Neural progenitor cell (in vitro differentiated cells): ENCODE measurements around the gene PSMD3. TPM values are rescaled to one million over a fixed set of nuclear protein-coding genes. Genes with fewer than 3 reads are reported as not detected.

Experiments used
- DNase-seq: peaks from one replicate; pipeline ENCODE4 v3.0.0-alpha.2; 2016; ENCODE audit warnings: low spot score
- H2AFZ ChIP-seq: fragments of 200-600 bp; sonication (generic); replicated peaks from 2 replicates; pipeline ENCODE4 v1.6.1; 2016; ENCODE audit warnings: antibody characterized with exemption
- H3F3A ChIP-seq: fragments of 200-600 bp; sonication (generic); 2 replicates; pipeline ENCODE4 v1.6.1; 2016; ENCODE audit warnings: antibody characterized with exemption, low read depth
- H3K27ac ChIP-seq: fragments of 200-600 bp; sonication (generic); 2 replicates; pipeline ENCODE4 v1.5.1; 2016; ENCODE audit warnings: mild to moderate bottlenecking
- H3K27me3 ChIP-seq: fragments of 200-600 bp; sonication (generic); 2 replicates; pipeline ENCODE4 v1.6.1; 2016; ENCODE audit warnings: mild to moderate bottlenecking, moderate library complexity
- H3K36me3 ChIP-seq: fragments of 200-600 bp; sonication (generic); 2 replicates; pipeline ENCODE4 v1.5.1; 2016
- H3K4me1 ChIP-seq: fragments of 200-600 bp; sonication (generic); 2 replicates; pipeline ENCODE4 v1.6.1; 2016; ENCODE audit warnings: mixed run types
- H3K4me2 ChIP-seq: fragments of 200-600 bp; sonication (generic); 2 replicates; pipeline ENCODE4 v1.6.1; 2016
- H3K4me3 ChIP-seq: fragments of 200-600 bp; sonication (generic); 2 replicates; pipeline ENCODE4 v1.5.1; 2016
- H3K79me2 ChIP-seq: fragments of 200-600 bp; sonication (generic); 2 replicates; pipeline ENCODE4 v1.6.1; 2016; ENCODE audit warnings: low read depth
- H3K9ac ChIP-seq: fragments of 200-600 bp; sonication (generic); 2 replicates; pipeline ENCODE4 v1.6.1; 2016
- H3K9me3 ChIP-seq: fragments of 200-600 bp; sonication (generic); 2 replicates; pipeline ENCODE4 v1.5.1; 2016; ENCODE audit warnings: low read depth
- H4K20me1 ChIP-seq: fragments of 200-600 bp; sonication (generic); 2 replicates; pipeline ENCODE4 v1.6.1; 2016; ENCODE audit warnings: low read depth
- H3K27ac Mint-ChIP-seq: 3 replicates; pipeline ENCODE4 v1.8.0; 2021; ENCODE audit warnings: mixed read lengths
- H3K27me3 Mint-ChIP-seq: 2 replicates; pipeline ENCODE4 v1.8.0; 2022; ENCODE audit warnings: low read depth, mild to moderate bottlenecking, inconsistent platforms, moderate library complexity, mixed read lengths; ENCODE audit not compliant: insufficient read depth
- H3K36me3 Mint-ChIP-seq: 3 replicates; pipeline ENCODE4 v1.8.0; 2021; ENCODE audit warnings: mixed read lengths
- H3K4me1 Mint-ChIP-seq: 3 replicates; pipeline ENCODE4 v1.8.0; 2021; ENCODE audit warnings: mixed read lengths
- H3K4me3 Mint-ChIP-seq: 3 replicates; pipeline ENCODE4 v1.8.0; 2021; ENCODE audit warnings: mild to moderate bottlenecking, moderate library complexity, mixed read lengths
- H3K9me3 Mint-ChIP-seq: 3 replicates; pipeline ENCODE4 v1.8.0; 2020; ENCODE audit warnings: mixed read lengths
- EZH2 ChIP-seq: fragments of 200-600 bp; sonication (generic); IDR thresholded peaks from 2 replicates; pipeline ENCODE4 v1.6.1; 2017; ENCODE audit warnings: antibody characterized with exemption, mild to moderate bottlenecking, moderate library complexity
- EZH2phosphoT487 ChIP-seq: fragments of 200-600 bp; sonication (generic); IDR thresholded peaks from 2 replicates; pipeline ENCODE4 v1.6.1; 2017; ENCODE audit warnings: antibody characterized with exemption
- total RNA-seq: library from RNA; depleted of rRNA; stranded (reverse); fragments of >200 nt; gene quantifications from 2 replicates; pipeline ENCODE4 v1.2.3, GENCODE V29; 2015; ENCODE audit warnings: low replicate concordance
- TF ChIP-seq, protein P1 (sequence below): fragments of 200-600 bp; sonication (generic); IDR thresholded peaks from 2 replicates; pipeline ENCODE4 v1.5.1; 2017; ENCODE audit warnings: antibody characterized with exemption, mild to moderate bottlenecking

The PSMD3 gene
- 71.6 and 131 TPM in 2 replicates for total RNA-seq

DNA sequence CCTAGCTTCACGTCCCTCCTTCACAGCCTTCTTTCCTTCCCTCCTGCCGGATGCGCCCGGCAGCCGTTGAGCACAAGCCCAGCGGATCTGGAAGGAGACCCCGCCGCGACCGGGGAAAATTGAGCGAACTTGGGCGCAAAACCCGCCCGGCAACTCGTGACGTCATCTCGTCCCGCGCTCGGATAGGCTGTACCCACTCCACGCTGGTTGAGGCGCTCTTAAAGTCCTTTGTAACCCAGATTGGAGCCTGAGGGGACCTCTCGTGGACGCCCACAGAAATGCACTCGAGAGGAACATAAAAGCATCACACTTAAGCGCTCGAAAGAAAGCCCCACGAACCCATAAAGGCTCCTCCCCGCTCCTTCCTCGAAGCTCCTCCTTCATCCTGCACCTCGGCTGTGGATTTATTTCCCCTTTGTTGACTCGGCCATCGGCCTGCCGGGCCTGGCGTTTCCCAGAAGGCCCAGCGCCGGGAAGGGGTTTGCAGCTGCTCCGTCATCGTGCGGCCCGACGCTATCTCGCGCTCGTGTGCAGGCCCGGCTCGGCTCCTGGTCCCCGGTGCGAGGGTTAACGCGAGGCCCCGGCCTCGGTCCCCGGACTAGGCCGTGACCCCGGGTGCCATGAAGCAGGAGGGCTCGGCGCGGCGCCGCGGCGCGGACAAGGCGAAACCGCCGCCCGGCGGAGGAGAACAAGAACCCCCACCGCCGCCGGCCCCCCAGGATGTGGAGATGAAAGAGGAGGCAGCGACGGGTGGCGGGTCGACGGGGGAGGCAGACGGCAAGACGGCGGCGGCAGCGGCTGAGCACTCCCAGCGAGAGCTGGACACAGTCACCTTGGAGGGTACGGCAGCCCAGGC, at the start of gene PSMD3:
TSS of gene PSMD3 (plus strand) at position 457 of the 856 bp plus-strand sequence. CDS start at position 621, 164 bp downstream.
- H2AFZ ChIP-seq, result peak within 1 kb of the TSS; percentile 98
- H3K9me3 Mint-ChIP-seq, result no peaks in the 10 kb centered on the region
- H3K27me3 Mint-ChIP-seq, result peaks cover 7% of the 10 kb centered on the region
- H3K36me3 ChIP-seq, result peaks cover 5% of the 10 kb centered on the region
- H3K4me3 ChIP-seq, result peak within 1 kb of the TSS; percentile 85
- peak within 1 kb of the TSS; percentile 69 for H3K27ac ChIP-seq
- H3K79me2 ChIP-seq, result peaks cover 30% of the 10 kb centered on the region
- peaks cover 11% of the 10 kb centered on the region for H3K36me3 Mint-ChIP-seq
- peak within 1 kb of the TSS; percentile 96 for H3K4me3 Mint-ChIP-seq
- H3K9me3 ChIP-seq, result no peaks in the 10 kb centered on the region
- H3K9ac ChIP-seq, result peak within 1 kb of the TSS; percentile 98
- H3K4me1 ChIP-seq, result peaks cover 13% of the 10 kb centered on the region
- H3K4me1 Mint-ChIP-seq, result peaks cover 21% of the 10 kb centered on the region
- DNase-seq, result peak; percentile 98
- peak within 1 kb of the TSS; percentile 90 for H3K27ac Mint-ChIP-seq
- peaks cover 23% of the 10 kb centered on the region for H4K20me1 ChIP-seq
- H3K4me2 ChIP-seq, result peak within 1 kb of the TSS; percentile 91
- H3K27me3 ChIP-seq, result peaks cover 7% of the 10 kb centered on the region
- no peak for TF ChIP-seq EZH2
- TF ChIP-seq, protein P1, sequence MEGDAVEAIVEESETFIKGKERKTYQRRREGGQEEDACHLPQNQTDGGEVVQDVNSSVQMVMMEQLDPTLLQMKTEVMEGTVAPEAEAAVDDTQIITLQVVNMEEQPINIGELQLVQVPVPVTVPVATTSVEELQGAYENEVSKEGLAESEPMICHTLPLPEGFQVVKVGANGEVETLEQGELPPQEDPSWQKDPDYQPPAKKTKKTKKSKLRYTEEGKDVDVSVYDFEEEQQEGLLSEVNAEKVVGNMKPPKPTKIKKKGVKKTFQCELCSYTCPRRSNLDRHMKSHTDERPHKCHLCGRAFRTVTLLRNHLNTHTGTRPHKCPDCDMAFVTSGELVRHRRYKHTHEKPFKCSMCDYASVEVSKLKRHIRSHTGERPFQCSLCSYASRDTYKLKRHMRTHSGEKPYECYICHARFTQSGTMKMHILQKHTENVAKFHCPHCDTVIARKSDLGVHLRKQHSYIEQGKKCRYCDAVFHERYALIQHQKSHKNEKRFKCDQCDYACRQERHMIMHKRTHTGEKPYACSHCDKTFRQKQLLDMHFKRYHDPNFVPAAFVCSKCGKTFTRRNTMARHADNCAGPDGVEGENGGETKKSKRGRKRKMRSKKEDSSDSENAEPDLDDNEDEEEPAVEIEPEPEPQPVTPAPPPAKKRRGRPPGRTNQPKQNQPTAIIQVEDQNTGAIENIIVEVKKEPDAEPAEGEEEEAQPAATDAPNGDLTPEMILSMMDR, result peak; percentile 47
- H3F3A ChIP-seq, result peaks cover 13% of the 10 kb centered on the region

DNA sequence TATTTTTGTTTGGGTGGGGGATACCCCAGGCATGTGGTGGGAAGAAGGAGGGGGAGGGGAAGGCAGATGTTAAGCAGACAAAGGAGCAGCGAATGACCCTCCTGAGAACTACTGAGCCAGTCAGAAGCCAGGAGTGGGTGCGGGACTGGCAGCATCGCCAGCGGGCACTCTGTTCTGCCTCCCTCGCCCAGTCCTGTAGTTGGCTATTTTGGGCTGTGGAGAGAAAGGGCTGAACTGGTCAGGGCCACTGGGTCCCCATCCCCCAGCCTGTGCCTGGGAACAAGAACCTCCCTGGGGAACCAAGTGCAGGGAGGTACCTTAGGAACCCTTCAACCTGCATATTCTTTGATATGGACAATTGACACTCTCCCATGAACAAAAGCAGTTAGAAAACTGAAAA, 46.7 kb upstream of the PSMD3 start:
- DNase-seq, result no peak
- H3K36me3 ChIP-seq, result no peaks in the 10 kb centered on the region
- H3K4me1 ChIP-seq, result no peaks in the 10 kb centered on the region
- Mint-ChIP-seq H3K9me3 (no peaks in the 10 kb centered on the region), H3K27me3 (no peaks in the 10 kb centered on the region), H3K4me1 (peaks cover 13% of the 10 kb centered on the region), H3K36me3 (no peaks in the 10 kb centered on the region), H3K27ac (no peak overlapping the region), H3K4me3 (no peak overlapping the region)
- H4K20me1 ChIP-seq, result no peaks in the 10 kb centered on the region
- no peak overlapping the region for H3K9ac ChIP-seq
- H3K27me3 ChIP-seq, result no peaks in the 10 kb centered on the region
- no peaks in the 10 kb centered on the region for H3K9me3 ChIP-seq
- no peak overlapping the region for H2AFZ ChIP-seq
- H3K4me3 ChIP-seq, result no peak overlapping the region
- no peaks in the 10 kb centered on the region for H3K79me2 ChIP-seq
- H3F3A ChIP-seq, result no peaks in the 10 kb centered on the region
- no peak overlapping the region for H3K27ac ChIP-seq
- TF ChIP-seq, protein P1, result no peak
- TF ChIP-seq EZH2 (no peak), EZH2phosphoT487 (no peak)
- no peak overlapping the region for H3K4me2 ChIP-seq

DNA sequence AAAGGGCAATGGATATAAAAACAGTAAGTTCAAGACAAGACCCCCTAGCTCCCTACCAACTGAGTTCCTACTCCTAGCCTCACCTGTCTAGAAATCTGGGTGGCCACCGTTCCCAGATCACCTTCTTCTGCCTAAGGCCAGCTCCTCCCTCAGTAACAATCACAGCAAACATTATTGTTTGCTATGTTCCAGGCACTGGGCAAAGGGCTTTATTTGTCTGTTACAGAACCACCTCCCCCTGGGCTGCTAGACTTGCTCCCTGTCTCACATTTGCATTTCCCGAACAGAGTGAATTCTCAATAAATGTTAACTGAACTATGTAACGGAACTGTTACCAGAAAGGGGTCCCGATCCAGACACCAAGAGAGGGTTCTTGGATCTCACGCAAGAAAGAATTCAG, 46.3 kb upstream of the PSMD3 start:
- Histone ChIP-seq H3K27me3 (no peaks in the 10 kb centered on the region), H3K36me3 (no peaks in the 10 kb centered on the region), H3K9ac (no peak overlapping the region), H4K20me1 (no peaks in the 10 kb centered on the region), H3K9me3 (no peaks in the 10 kb centered on the region), H3F3A (no peaks in the 10 kb centered on the region), H3K27ac (no peak overlapping the region), H3K4me2 (no peak overlapping the region), H3K4me3 (no peak overlapping the region), H3K79me2 (no peaks in the 10 kb centered on the region), H3K4me1 (no peaks in the 10 kb centered on the region), H2AFZ (no peak overlapping the region)
- no peak overlapping the region for H3K4me3 Mint-ChIP-seq
- H3K27me3 Mint-ChIP-seq, result no peaks in the 10 kb centered on the region
- DNase-seq, result no peak
- H3K36me3 Mint-ChIP-seq, result no peaks in the 10 kb centered on the region
- TF ChIP-seq EZH2phosphoT487, result no peak
- TF ChIP-seq, protein P1, result no peak
- H3K27ac Mint-ChIP-seq, result no peak overlapping the region
- H3K9me3 Mint-ChIP-seq, result no peaks in the 10 kb centered on the region
- H3K4me1 Mint-ChIP-seq, result peaks cover 17% of the 10 kb centered on the region
